Natural killer cell (primary cell): ENCODE results near the gene SEMA5A. TPM values are rescaled to one million over a fixed set of nuclear protein-coding genes. Genes with fewer than 3 reads are reported as not detected.

ENCODE experiments used
- ATAC-seq, 3 donors: fragments of 150-1000 bp in 2 of 3; fragments of 200-7000 bp in 1 of 3; cut with Tn5 transposase; 1 replicate in 1 of 3; 2 replicates in 2 of 3; pipeline ENCODE4 v1.10.0; 2021; ENCODE audit warnings: mild to moderate bottlenecking in 2 of 3, moderate library complexity in 2 of 3
- DNase-seq, 2 donors: peaks; one replicate each; pipeline versions ENCODE4 v3.0.0 to v3.0.0-alpha.2; 2013 to 2021; ENCODE audit warnings: mixed read lengths in 1 of 2
- H3K27ac ChIP-seq: one replicate; pipeline ENCODE4 v1.5.1; 2013; ENCODE audit warnings: mild to moderate bottlenecking, low read length
- H3K27me3 ChIP-seq: one replicate; pipeline ENCODE4 v1.6.1; 2013; ENCODE audit warnings: low read length; ENCODE audit not compliant: control insufficient read depth, insufficient read depth
- H3K36me3 ChIP-seq: one replicate; pipeline ENCODE4 v1.6.1; 2013; ENCODE audit warnings: low read length; ENCODE audit not compliant: control insufficient read depth, insufficient read depth
- H3K4me1 ChIP-seq: one replicate; pipeline ENCODE4 v1.6.1; 2013; ENCODE audit warnings: low read length; ENCODE audit not compliant: control insufficient read depth, insufficient read depth
- H3K4me3 ChIP-seq: one replicate; pipeline ENCODE4 v1.5.1; 2013; ENCODE audit warnings: low read length
- H3K9me3 ChIP-seq: one replicate; pipeline ENCODE4 v1.6.1; 2013; ENCODE audit warnings: low read length; ENCODE audit not compliant: control insufficient read depth, insufficient read depth
- H3K27ac Mint-ChIP-seq, 2 donors: one replicate each; pipeline ENCODE4 v1.8.0; 2022; ENCODE audit warnings: mild to moderate bottlenecking in 2 of 2, mixed read lengths in 2 of 2, moderate library complexity in 1 of 2
- H3K27me3 Mint-ChIP-seq, 2 donors: one replicate each; pipeline ENCODE4 v1.8.0; 2022; ENCODE audit warnings: low read depth in 2 of 2, mixed read lengths in 2 of 2
- H3K36me3 Mint-ChIP-seq: one replicate; pipeline ENCODE4 v1.8.0; 2022; ENCODE audit warnings: mixed read lengths
- H3K4me1 Mint-ChIP-seq, 2 donors: one replicate each; pipeline ENCODE4 v1.8.0; 2022; ENCODE audit warnings: mixed read lengths in 2 of 2
- H3K4me3 Mint-ChIP-seq: one replicate; pipeline ENCODE4 v1.8.0; 2022; ENCODE audit warnings: mild to moderate bottlenecking, moderate library complexity, mixed read lengths
- H3K9me3 Mint-ChIP-seq, 2 donors: one replicate each; pipeline ENCODE4 v1.8.0; 2022; ENCODE audit warnings: mixed read lengths in 2 of 2
- WGBS: methylation state at CpG from one replicate; pipeline ENCODE4 v1.1.7; 2013; ENCODE audit warnings: missing lambda C conversion rate; ENCODE audit not compliant: insufficient coverage; 5-methylcytosine and 5-hydroxymethylcytosine counted together
- intact Hi-C: fragments of 100-400 bp; cut with micrococcal nuclease; formaldehyde crosslinking; loops from one replicate; pipeline ENCODE4 v1.14.2; 2022
- total RNA-seq, 4 donors: library from RNA; stranded (reverse); fragments of 120-200 nt in 1 of 4; gene quantifications; one replicate each; pipeline versions ENCODE4 v1.2.3 to v1.2.4, GENCODE V29; 2013 to 2022
- TF ChIP-seq, protein P1 (sequence below): fragments of 200-600 bp; IDR thresholded peaks from one replicate; pipeline ENCODE4 v1.8.0; 2022; ENCODE audit warnings: antibody characterized with exemption

The SEMA5A gene
- total RNA-seq, 3 donors from 2014 or later (not counting 1 experiment from before 2014, with no cell fraction given): 0.15 TPM; not detected in 2

GRCh38 chr5:9453480-9454011 lies 92.3 kb downstream of the SEMA5A start:
- DNase-seq: no peak
- H3K4me1 ChIP-seq: no peaks in the 10 kb centered on the region
- no peak overlapping the region for H3K4me3 ChIP-seq
- WGBS: 71% methylated on average over 1 of the region's 2 CpGs
- TF ChIP-seq, protein P1, sequence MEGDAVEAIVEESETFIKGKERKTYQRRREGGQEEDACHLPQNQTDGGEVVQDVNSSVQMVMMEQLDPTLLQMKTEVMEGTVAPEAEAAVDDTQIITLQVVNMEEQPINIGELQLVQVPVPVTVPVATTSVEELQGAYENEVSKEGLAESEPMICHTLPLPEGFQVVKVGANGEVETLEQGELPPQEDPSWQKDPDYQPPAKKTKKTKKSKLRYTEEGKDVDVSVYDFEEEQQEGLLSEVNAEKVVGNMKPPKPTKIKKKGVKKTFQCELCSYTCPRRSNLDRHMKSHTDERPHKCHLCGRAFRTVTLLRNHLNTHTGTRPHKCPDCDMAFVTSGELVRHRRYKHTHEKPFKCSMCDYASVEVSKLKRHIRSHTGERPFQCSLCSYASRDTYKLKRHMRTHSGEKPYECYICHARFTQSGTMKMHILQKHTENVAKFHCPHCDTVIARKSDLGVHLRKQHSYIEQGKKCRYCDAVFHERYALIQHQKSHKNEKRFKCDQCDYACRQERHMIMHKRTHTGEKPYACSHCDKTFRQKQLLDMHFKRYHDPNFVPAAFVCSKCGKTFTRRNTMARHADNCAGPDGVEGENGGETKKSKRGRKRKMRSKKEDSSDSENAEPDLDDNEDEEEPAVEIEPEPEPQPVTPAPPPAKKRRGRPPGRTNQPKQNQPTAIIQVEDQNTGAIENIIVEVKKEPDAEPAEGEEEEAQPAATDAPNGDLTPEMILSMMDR: no peak
- Mint-ChIP-seq H3K36me3 (peaks cover 7% of the 10 kb centered on the region), H3K4me3 (no peak overlapping the region), H3K27ac (no peak overlapping the region), H3K27me3 (no peaks in the 10 kb centered on the region), H3K4me1 (no peaks in the 10 kb centered on the region), H3K9me3 (peaks cover 8 to 16% of the 10 kb centered on the region in 2 donors)
- no peaks in the 10 kb centered on the region for H3K36me3 ChIP-seq
- H3K27me3 ChIP-seq: no peaks in the 10 kb centered on the region
- ATAC-seq: no peak
- intact Hi-C loops: no loop called here
- peaks cover 2% of the 10 kb centered on the region for H3K9me3 ChIP-seq
- no peak overlapping the region for H3K27ac ChIP-seq

GRCh38 chr5:9452181-9452580 lies 93.7 kb downstream of the SEMA5A start:
- Mint-ChIP-seq H3K27me3 (no peaks in the 10 kb centered on the region), H3K4me3 (no peak overlapping the region), H3K4me1 (no peaks in the 10 kb centered on the region), H3K9me3 (peaks cover 10 to 14% of the 10 kb centered on the region in 2 donors), H3K36me3 (peaks cover 11% of the 10 kb centered on the region), H3K27ac (no peak overlapping the region)
- ATAC-seq (no peak), DNase-seq (no peak)
- TF ChIP-seq, protein P1: no peak
- Histone ChIP-seq H3K36me3 (no peaks in the 10 kb centered on the region), H3K9me3 (no peaks in the 10 kb centered on the region), H3K27ac (no peak overlapping the region), H3K4me3 (no peak overlapping the region), H3K4me1 (no peaks in the 10 kb centered on the region), H3K27me3 (no peaks in the 10 kb centered on the region)
- WGBS: 64% methylated on average over 2 of the region's 2 CpGs
- intact Hi-C loops: no loop called here

GRCh38 chr5:9451037-9451436 lies 94.8 kb downstream of the SEMA5A start:
- DNase-seq (no peak), ATAC-seq (no peak)
- intact Hi-C loops: no loop called here
- WGBS: 88% methylated on average over 4 of the region's 4 CpGs
- Mint-ChIP-seq H3K27ac (no peak overlapping the region), H3K4me1 (no peaks in the 10 kb centered on the region), H3K27me3 (no peaks in the 10 kb centered on the region), H3K9me3 (peaks cover 8 to 12% of the 10 kb centered on the region in 2 donors), H3K4me3 (no peak overlapping the region), H3K36me3 (peaks cover 11% of the 10 kb centered on the region)
- TF ChIP-seq, protein P1: no peak
- Histone ChIP-seq H3K36me3 (no peaks in the 10 kb centered on the region), H3K4me1 (no peaks in the 10 kb centered on the region), H3K9me3 (no peaks in the 10 kb centered on the region), H3K27ac (no peak overlapping the region), H3K4me3 (no peak overlapping the region), H3K27me3 (no peaks in the 10 kb centered on the region)

DNA sequence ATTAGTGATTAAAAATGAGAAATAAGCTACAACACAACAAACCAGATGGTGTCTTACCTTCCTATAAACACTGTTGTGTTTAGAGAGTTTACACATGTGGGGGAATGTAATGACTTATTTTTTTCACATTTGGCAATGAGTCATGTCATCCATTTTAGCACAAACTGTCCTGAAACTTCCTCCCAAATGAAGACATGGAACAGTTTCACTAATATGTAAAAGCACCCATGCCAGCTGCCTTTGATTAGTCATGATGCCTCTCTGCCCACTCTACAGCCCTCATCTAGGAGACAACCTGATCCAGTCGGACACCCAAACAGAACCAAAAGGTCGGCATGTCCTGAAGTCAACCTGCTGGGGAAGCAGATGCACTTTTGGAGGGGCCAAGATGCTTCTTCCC lies 98.2 kb downstream of the SEMA5A start:
- ATAC-seq (no peak), DNase-seq (no peak)
- WGBS: 88% methylated on average over 2 of the region's 2 CpGs
- H3K36me3 ChIP-seq: no peaks in the 10 kb centered on the region
- Mint-ChIP-seq H3K27ac (no peak overlapping the region), H3K4me1 (no peaks in the 10 kb centered on the region), H3K27me3 (no peaks in the 10 kb centered on the region), H3K4me3 (no peak overlapping the region), H3K9me3 (peaks cover 8 to 17% of the 10 kb centered on the region in 2 donors), H3K36me3 (peaks cover 11% of the 10 kb centered on the region)
- no peaks in the 10 kb centered on the region for H3K27me3 ChIP-seq
- no peaks in the 10 kb centered on the region for H3K4me1 ChIP-seq
- intact Hi-C loops: no loop called here
- no peak overlapping the region for H3K27ac ChIP-seq
- no peaks in the 10 kb centered on the region for H3K9me3 ChIP-seq
- H3K4me3 ChIP-seq: no peak overlapping the region
- TF ChIP-seq, protein P1: no peak
